ENCODE measurements around the gene MCC.

GRCh38 chr5:113105693-113106280 lies 382.5 kb downstream of the MCC start:
- TF ChIP-seq EZH2 (IDR thresholded peaks at IDR 0.05; ENCODE audit: insufficient read depth, poor library complexity, severe bottlenecking) (no peak), EZH2phosphoT487 (IDR thresholded peaks at IDR 0.05; ENCODE audit: insufficient read depth, low read depth) (no peak)
